Mesothelial cell of epicardium (in vitro differentiated cells): ENCODE data around the gene CADPS2. TPM values are rescaled to one million over a fixed set of nuclear protein-coding genes. Genes with fewer than 3 reads are reported as not detected.

Experiments
- DNase-seq, 2 experiments: peaks; one replicate each; pipeline ENCODE4 v3.0.0; 2021; ENCODE audit warnings: low spot score in 2 of 2; ENCODE audit not compliant: unreplicated experiment in 2 of 2
- H3K27ac Mint-ChIP-seq: 2 replicates; pipeline ENCODE4 v1.8.0; 2021; ENCODE audit warnings: mixed read lengths
- H3K27me3 Mint-ChIP-seq: 2 replicates; pipeline ENCODE4 v1.8.0; 2021; ENCODE audit warnings: low read depth, mixed read lengths
- H3K36me3 Mint-ChIP-seq: 2 replicates; pipeline ENCODE4 v1.8.0; 2021; ENCODE audit warnings: mixed read lengths
- H3K4me1 Mint-ChIP-seq: 2 replicates; pipeline ENCODE4 v1.8.0; 2021; ENCODE audit warnings: mixed read lengths
- H3K4me3 Mint-ChIP-seq: 2 replicates; pipeline ENCODE4 v1.8.0; 2021; ENCODE audit warnings: mild to moderate bottlenecking, moderate library complexity, mixed read lengths
- H3K9me3 Mint-ChIP-seq: 2 replicates; pipeline ENCODE4 v1.8.0; 2021; ENCODE audit warnings: mixed read lengths
- CTCF ChIP-seq: fragments of 200-600 bp; sonication (generic); IDR thresholded peaks from one replicate; pipeline ENCODE4 v1.5.0; 2021; ENCODE audit warnings: antibody characterized with exemption; ENCODE audit not compliant: unreplicated experiment
- total RNA-seq: library from RNA; stranded (reverse); gene quantifications from 3 replicates; pipeline ENCODE4 v1.2.1, GENCODE V29; 2021

Gene CADPS2
- total RNA-seq, 1 donor from 2014 or later, result 2.7 TPM

DNA sequence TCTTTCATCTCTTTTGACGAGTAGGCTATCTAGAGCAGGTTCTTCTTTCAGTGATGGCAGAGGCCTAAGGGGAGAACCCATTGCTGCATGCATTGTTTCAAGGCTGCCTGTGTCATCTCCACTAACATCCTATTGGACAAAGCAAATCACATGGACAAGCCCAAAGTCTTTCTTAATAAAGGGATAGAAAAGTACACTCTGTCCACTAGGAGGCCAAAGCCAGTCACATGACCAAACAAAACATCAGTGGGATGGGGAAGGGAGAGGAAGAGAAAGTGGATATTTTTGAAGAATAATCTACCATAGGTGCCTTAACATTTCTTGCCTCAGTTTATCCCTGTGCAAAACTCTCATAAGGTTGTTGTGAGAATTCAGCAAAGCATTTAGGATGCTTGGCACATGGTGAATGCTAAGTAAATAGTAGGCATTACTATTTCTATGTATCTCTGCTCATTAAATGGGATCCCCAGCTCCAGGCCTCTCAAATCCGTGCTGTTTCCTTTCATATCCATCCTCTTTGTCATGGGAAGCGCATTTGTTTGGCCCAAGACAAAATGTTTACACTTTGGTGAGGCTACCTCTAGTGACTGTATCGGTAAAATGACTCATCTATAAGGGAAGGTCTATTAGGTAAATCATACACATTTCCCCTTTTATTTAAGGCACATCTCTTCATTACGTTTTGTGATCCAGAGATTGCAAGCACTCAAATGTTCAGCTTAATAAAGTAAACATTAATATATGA is 16.7 kb upstream of the CADPS2 start:
- Mint-ChIP-seq H3K4me1 (peaks cover 8% of the 10 kb centered on the region), H3K27me3 (no peaks in the 10 kb centered on the region), H3K4me3 (no peak overlapping the region), H3K36me3 (no peaks in the 10 kb centered on the region), H3K27ac (no peak overlapping the region), H3K9me3 (no peaks in the 10 kb centered on the region)
- peak; percentile 25 for TF ChIP-seq CTCF
- DNase-seq, result no peak

- H3K9me3 Mint-ChIP-seq, result no peaks in the 10 kb centered on the region
- TF ChIP-seq CTCF, result no peak
- no peaks in the 10 kb centered on the region for H3K27me3 Mint-ChIP-seq
- H3K36me3 Mint-ChIP-seq, result no peaks in the 10 kb centered on the region
- H3K4me3 Mint-ChIP-seq, result no peak overlapping the region
- no peak overlapping the region for H3K27ac Mint-ChIP-seq
- H3K4me1 Mint-ChIP-seq, result peaks cover 8% of the 10 kb centered on the region
- no peak for DNase-seq
Measured at GRCh38 chr7:122901250-122901649, 15.0 kb upstream of the CADPS2 start.

DNA sequence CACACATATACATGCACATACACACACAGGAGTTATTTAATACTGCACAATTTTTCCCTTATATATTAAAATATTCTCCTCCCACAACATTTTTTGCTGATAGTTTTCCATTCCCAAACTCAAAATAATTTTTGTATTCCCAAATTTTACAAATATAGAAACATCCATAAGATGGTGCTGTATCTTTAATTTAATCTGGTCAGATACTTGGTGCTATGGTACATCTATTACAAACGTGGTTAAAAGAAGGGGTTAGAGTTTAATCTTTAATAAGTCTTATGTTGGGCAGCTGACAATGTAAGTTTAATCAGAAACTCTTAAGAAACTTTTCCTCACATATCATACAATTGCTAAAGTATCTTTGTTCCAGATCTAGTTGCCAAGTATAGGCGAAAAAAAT is 10.2 kb upstream of the CADPS2 start:
- H3K9me3 Mint-ChIP-seq, result no peaks in the 10 kb centered on the region
- H3K4me3 Mint-ChIP-seq, result no peak overlapping the region
- H3K27ac Mint-ChIP-seq, result no peak overlapping the region
- DNase-seq, result no peak
- no peaks in the 10 kb centered on the region for H3K27me3 Mint-ChIP-seq
- peaks cover 7% of the 10 kb centered on the region for H3K4me1 Mint-ChIP-seq
- no peaks in the 10 kb centered on the region for H3K36me3 Mint-ChIP-seq
- no peak for TF ChIP-seq CTCF

DNA sequence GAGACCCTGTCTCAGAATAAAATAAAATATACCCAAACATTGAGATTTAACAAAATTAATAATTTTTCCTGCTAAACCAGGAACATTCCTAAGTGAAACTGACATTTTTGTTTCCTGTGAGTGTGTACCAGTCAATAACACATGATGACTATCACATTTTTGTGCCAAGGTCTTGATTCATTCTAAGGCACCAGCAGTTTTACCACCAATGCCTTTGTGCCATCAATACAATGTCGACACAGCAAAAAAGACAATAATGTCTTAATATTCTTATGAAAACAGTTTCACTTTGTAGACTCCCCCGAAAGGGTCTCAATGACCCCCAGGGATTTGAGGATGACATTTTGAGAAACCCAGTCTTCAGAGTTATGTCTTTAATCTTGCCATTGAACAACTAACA is 7.2 kb upstream of the CADPS2 start:
- H3K4me1 Mint-ChIP-seq, result no peaks in the 10 kb centered on the region
- peaks cover 11% of the 10 kb centered on the region for H3K27me3 Mint-ChIP-seq
- no peak overlapping the region for H3K27ac Mint-ChIP-seq
- H3K36me3 Mint-ChIP-seq, result no peaks in the 10 kb centered on the region
- H3K9me3 Mint-ChIP-seq, result no peaks in the 10 kb centered on the region
- no peak for TF ChIP-seq CTCF
- no peak for DNase-seq
- H3K4me3 Mint-ChIP-seq, result no peak overlapping the region

- H3K36me3 Mint-ChIP-seq, result no peaks in the 10 kb centered on the region
- DNase-seq, result no peak
- H3K27ac Mint-ChIP-seq, result no peak overlapping the region
- peaks cover 41% of the 10 kb centered on the region for H3K27me3 Mint-ChIP-seq
- H3K4me1 Mint-ChIP-seq, result peaks cover 13% of the 10 kb centered on the region
- no peaks in the 10 kb centered on the region for H3K9me3 Mint-ChIP-seq
- H3K4me3 Mint-ChIP-seq, result no peak overlapping the region
- no peak for TF ChIP-seq CTCF
Measured at GRCh38 chr7:122889116-122889515, 2.9 kb upstream of the CADPS2 start.
